KMS-11 (cell line): ENCODE measurements around the gene LY6G6C.

ENCODE experiments used
- H2AFZ ChIP-seq: fragments of 200-600 bp; sonication (generic); 2 replicates; pipeline ENCODE4 v1.6.1; 2016; ENCODE audit warnings: antibody characterized with exemption, mixed run types, low read depth
- H3K27ac ChIP-seq: fragments of 200-600 bp; sonication (generic); 2 replicates; pipeline ENCODE4 v1.6.1; 2016; ENCODE audit warnings: mild to moderate bottlenecking, mixed run types
- H3K27me3 ChIP-seq: fragments of 200-600 bp; sonication (generic); 2 replicates; pipeline ENCODE4 v1.6.1; 2017; ENCODE audit warnings: mild to moderate bottlenecking, low read depth, mixed run types, moderate library complexity; ENCODE audit not compliant: insufficient read depth
- H3K36me3 ChIP-seq: fragments of 200-600 bp; sonication (generic); 2 replicates; pipeline ENCODE4 v1.6.1; 2017; ENCODE audit warnings: mild to moderate bottlenecking, mixed run types; ENCODE audit not compliant: insufficient read depth
- H3K4me1 ChIP-seq: fragments of 200-600 bp; sonication (generic); 2 replicates; pipeline ENCODE4 v1.6.1; 2016; ENCODE audit warnings: mild to moderate bottlenecking, low read depth, mixed run types; ENCODE audit not compliant: poor library complexity, severe bottlenecking
- H3K4me2 ChIP-seq: fragments of 200-600 bp; sonication (generic); 2 replicates; pipeline ENCODE4 v1.7.0; 2016; ENCODE audit warnings: mild to moderate bottlenecking, mixed run types
- H3K4me3 ChIP-seq: fragments of 200-600 bp; sonication (generic); IDR thresholded peaks from 2 replicates; pipeline ENCODE4 v1.6.1; 2017; ENCODE audit warnings: low read depth, low read length, mixed read lengths; ENCODE audit not compliant: insufficient read depth
- H3K79me2 ChIP-seq: fragments of 200-600 bp; sonication (generic); 2 replicates; pipeline ENCODE4 v1.6.1; 2016; ENCODE audit warnings: low read depth, mixed run types; ENCODE audit not compliant: insufficient read depth
- H3K9ac ChIP-seq: fragments of 200-600 bp; sonication (generic); 2 replicates; pipeline ENCODE4 v1.6.1; 2016; ENCODE audit warnings: mild to moderate bottlenecking, mixed run types
- H4K20me1 ChIP-seq: fragments of 200-600 bp; sonication (generic); 2 replicates; pipeline ENCODE4 v1.6.1; 2016; ENCODE audit warnings: mild to moderate bottlenecking, mixed run types; ENCODE audit not compliant: insufficient read depth
- CTCF ChIP-seq: fragments of 200-600 bp; sonication (generic); conservative IDR thresholded peaks from 2 replicates; pipeline ENCODE4 v1.6.1; 2017; ENCODE audit warnings: low read depth, mild to moderate bottlenecking, antibody characterized with exemption, low read length, moderate library complexity, mixed read lengths

Gene LY6G6C

DNA sequence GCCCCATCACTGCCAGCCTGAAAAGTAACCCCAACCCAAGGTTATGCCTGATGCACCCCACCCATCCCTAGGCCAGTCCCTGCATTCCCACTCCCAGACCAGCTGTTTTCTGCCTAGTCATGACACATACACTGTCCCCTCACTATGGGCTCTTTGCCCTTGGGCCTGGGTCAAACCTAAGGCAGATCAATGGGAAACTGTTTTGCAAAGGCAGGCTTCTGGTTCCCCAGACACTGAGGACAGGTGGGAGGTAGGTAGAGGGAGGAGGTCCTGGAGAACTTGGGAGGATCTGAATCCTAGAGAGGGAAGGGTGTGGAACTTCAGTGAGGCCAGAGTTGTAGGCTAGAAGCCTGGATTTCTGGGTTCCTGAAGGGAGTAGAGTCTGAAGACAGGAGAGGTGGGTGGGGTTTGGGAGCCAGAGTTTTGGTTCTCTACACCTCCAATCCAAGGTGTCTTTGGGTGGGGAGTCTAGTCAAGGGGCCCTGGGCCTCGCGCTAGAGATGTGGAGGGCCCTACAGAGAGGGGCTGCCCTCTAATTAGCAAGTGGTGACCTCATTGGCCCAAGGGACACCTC lies 12.8 kb upstream of the LY6G6C start:
- no peak for TF ChIP-seq CTCF
- peak overlapping the region; percentile 100; the same call in 1 of the 2 replicates for H3K27ac ChIP-seq
- no peak overlapping the region for H2AFZ ChIP-seq
- H3K4me3 ChIP-seq = no peak overlapping the region
- peaks cover 39% of the 10 kb centered on the region for H3K79me2 ChIP-seq
- peaks cover 7% of the 10 kb centered on the region; the same call in 1 of the 2 replicates for H3K36me3 ChIP-seq
- H3K9ac ChIP-seq = peak overlapping the region; percentile 81; the same call in 1 of the 2 replicates
- no peaks in the 10 kb centered on the region for H4K20me1 ChIP-seq
- H3K4me2 ChIP-seq = peak overlapping the region; percentile 100
- peaks cover 42% of the 10 kb centered on the region for H3K4me1 ChIP-seq
- no peaks in the 10 kb centered on the region for H3K27me3 ChIP-seq

DNA sequence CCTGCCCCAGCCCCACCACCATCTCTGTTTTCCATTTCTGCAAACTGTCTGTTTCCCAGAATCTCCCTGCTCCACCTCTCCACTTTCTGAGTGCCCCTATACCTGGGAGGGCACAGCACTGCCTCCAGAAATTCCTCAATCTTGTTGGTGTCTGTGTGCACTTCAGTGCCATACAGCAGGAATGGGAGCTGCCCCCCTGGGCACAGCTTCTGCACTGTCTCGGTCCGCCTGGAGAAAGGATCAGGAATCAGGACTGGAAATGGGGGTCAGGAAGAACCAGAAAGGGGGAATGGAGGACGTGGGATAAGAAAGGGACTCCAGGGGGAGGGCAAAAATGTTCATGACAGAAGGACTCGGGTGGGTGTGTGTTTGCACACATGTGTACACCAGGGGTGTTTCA lies 12.2 kb upstream of the LY6G6C start:
- Histone ChIP-seq H3K4me1 (peaks cover 39% of the 10 kb centered on the region), H3K4me3 (no peak overlapping the region), H3K27ac (peak overlapping the region; percentile 100; the same call in 1 of the 2 replicates), H3K4me2 (peak overlapping the region; percentile 100), H3K27me3 (no peaks in the 10 kb centered on the region), H2AFZ (no peak overlapping the region), H3K9ac (no peak overlapping the region; the same call in 1 of the 2 replicates), H4K20me1 (no peaks in the 10 kb centered on the region), H3K36me3 (peaks cover 7% of the 10 kb centered on the region; the same call in 1 of the 2 replicates), H3K79me2 (peaks cover 39% of the 10 kb centered on the region)
- no peak for TF ChIP-seq CTCF

DNA sequence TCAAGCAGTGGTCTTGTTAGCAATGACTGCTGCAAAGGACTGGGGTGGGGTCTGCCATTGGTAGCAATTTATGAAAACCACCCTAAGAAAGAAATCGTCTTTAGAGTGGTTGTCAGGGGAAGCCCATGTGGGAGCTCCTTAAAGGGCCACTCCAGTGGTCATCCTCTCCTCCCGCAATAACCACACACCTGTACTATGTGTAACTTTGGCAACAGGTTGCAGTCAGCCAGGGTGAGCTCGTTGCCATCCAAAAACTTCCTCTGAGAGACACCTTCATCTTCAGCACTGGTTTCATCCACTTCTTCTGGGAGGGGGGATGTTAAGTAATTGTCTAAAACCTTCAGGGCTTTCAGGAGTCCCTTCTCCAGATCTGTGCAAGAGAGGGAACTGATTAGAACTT lies 10.5 kb upstream of the LY6G6C start:
- H3K36me3 ChIP-seq = peaks cover 7% of the 10 kb centered on the region; the same call in 1 of the 2 replicates
- H2AFZ ChIP-seq = no peak overlapping the region
- H3K9ac ChIP-seq = no peak overlapping the region
- H4K20me1 ChIP-seq = no peaks in the 10 kb centered on the region
- TF ChIP-seq CTCF = no peak
- H3K27me3 ChIP-seq = no peaks in the 10 kb centered on the region
- no peak overlapping the region for H3K4me3 ChIP-seq
- peaks cover 39% of the 10 kb centered on the region for H3K79me2 ChIP-seq
- H3K27ac ChIP-seq = no peak overlapping the region
- no peak overlapping the region for H3K4me2 ChIP-seq
- H3K4me1 ChIP-seq = peaks cover 33% of the 10 kb centered on the region

GRCh38 chr6:31730631-31731086 lies 9.1 kb upstream of the LY6G6C start:
- Histone ChIP-seq H4K20me1 (no peaks in the 10 kb centered on the region), H3K36me3 (peaks cover 7% of the 10 kb centered on the region; the same call in 1 of the 2 replicates), H3K4me3 (no peak overlapping the region), H3K79me2 (peaks cover 25% of the 10 kb centered on the region), H2AFZ (no peak overlapping the region), H3K27me3 (no peaks in the 10 kb centered on the region), H3K4me1 (peaks cover 27% of the 10 kb centered on the region), H3K27ac (no peak overlapping the region), H3K9ac (no peak overlapping the region), H3K4me2 (peak overlapping the region; percentile 52; the same call in 1 of the 2 replicates)
- TF ChIP-seq CTCF = no peak
